Cardiac fibroblast (primary cell): ENCODE measurements around the gene NCOA3.
"Not testable (repeated sequence)": the region's sequence is repeated elsewhere in the genome, so short reads cannot be mapped to it uniquely, and the experiment has no call there.

Source experiments
- DNase-seq, 2 donors: peaks; one replicate each; pipeline versions ENCODE4 v3.0.0 to v3.0.0-alpha.2; 2010; ENCODE audit warnings: low read depth in 2 of 2
- H3K4me3 ChIP-seq, 2 donors: replicated peaks in 1 of 2; 1 replicate in 1 of 2; 2 replicates in 1 of 2; pipeline ENCODE4 v1.5.1; 2011; ENCODE audit warnings: low read depth in 2 of 2, low read length in 2 of 2, mild to moderate bottlenecking in 2 of 2, moderate library complexity in 1 of 2
- TF ChIP-seq, protein P1 (sequence below): IDR thresholded peaks from one replicate; pipeline ENCODE4 v1.5.1; 2011; ENCODE audit warnings: low read depth, mild to moderate bottlenecking, low read length, inconsistent platforms

The NCOA3 gene

DNA sequence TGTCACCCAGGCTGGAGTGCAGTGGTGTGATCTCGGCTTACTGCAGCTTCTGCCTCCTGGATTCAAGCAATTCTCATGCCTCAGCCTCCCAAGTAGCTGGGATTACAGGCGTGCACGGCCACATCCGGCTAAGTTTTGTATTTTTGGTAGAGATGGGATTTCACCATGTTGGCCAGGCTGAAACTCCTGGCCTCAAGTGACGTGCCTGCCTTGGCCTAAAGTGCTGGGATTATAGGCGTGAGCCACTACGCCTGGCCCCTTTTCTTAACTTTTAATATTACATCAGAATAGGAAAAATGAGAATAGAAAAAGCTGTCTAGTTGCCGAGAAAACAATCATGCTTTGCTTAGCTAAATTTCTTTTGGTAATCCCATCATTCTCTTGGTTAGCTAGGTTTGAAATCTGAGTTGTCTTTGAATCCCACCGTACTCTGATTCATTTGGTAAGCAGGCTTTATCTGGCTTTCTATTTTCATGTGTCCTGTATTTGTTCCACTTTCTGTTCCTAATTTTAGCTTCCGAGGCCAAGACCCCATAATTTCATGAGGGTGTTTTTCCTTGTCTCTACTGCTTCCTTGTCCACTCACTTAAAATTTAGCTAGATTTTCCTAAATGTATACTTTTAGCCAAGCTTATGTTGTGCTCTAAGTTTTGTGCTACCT lies 83.5 kb downstream of the NCOA3 start:
- no peak overlapping the region for H3K4me3 ChIP-seq
- no peak for DNase-seq
- TF ChIP-seq, protein P1, sequence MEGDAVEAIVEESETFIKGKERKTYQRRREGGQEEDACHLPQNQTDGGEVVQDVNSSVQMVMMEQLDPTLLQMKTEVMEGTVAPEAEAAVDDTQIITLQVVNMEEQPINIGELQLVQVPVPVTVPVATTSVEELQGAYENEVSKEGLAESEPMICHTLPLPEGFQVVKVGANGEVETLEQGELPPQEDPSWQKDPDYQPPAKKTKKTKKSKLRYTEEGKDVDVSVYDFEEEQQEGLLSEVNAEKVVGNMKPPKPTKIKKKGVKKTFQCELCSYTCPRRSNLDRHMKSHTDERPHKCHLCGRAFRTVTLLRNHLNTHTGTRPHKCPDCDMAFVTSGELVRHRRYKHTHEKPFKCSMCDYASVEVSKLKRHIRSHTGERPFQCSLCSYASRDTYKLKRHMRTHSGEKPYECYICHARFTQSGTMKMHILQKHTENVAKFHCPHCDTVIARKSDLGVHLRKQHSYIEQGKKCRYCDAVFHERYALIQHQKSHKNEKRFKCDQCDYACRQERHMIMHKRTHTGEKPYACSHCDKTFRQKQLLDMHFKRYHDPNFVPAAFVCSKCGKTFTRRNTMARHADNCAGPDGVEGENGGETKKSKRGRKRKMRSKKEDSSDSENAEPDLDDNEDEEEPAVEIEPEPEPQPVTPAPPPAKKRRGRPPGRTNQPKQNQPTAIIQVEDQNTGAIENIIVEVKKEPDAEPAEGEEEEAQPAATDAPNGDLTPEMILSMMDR = no peak

DNA sequence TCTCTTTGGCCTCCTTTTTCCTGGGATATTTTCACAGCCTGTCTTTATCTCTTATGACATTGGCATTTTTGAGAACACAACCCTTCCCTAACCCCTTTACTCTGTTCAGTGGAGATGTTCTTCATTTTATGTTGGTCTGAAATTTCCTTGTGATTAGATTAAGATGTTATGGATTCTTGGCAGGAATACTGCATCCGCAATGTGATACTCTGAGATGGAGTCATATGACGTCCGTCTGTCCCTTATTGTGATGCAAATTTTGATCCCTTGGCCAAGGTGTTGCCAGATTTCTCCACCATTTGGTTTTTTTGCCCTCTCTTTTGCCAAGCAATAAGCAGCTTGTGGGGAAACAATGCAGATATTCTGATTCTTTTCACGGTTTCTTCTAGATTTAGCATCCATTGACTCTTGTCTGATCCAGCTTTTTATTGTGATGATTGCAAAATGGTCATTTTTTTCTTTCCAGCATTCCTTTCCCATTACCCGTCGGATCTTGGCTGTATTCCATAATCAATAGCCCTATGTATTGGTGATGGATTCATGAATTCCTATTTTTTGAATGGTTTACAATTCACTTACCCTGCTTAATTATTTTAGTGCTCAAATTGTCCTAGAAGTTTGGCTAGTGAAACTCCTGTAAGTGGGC lies 85.1 kb downstream of the NCOA3 start:
- DNase-seq = peak in 1 of 2 donors; percentile 86
- TF ChIP-seq, protein P1 = no peak
- no peak overlapping the region for H3K4me3 ChIP-seq

DNA sequence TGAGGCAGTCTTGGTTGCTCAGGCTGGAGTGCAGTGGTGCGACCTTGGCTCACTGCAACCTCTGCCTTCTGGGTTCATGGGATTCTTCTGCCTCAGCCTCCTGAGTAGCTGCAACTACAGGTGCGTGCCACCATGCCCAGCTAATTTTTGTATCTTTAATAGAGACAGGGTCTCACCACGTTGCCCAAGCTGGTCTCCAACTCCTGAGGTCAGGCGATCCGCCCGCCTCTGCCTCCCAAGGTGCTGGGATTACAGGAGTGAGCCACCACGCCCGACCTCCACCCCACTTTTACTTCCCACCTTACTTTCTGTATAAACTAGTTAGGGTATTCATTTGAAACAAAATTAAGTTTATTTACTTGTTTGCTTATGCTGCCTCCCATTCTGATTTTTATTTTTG lies 86.5 kb downstream of the NCOA3 start:
- H3K4me3 ChIP-seq = no peak overlapping the region

DNA sequence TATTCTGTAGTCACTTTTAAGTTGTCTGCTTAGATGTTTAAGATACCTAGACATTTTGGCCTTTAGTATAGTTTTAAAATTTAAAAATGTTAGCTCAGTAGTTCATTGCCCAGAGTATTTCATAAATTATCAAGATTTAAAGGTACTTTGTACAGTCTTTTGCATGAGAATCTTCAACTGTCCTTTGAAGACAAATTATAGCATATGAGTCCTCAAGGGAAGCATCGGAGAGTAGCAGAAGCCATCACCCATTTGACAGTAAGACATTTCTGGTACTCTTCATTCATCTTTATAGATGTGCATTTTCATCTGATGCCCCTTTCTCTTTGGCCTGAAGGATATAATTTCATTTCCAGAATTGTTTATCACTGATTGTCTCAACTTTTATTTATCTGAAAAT lies 89.5 kb downstream of the NCOA3 start:
- TF ChIP-seq, protein P1 = no peak

More for the DNA sequence above, 86.5 kb downstream of the NCOA3 start:
- DNase-seq = no peak
- TF ChIP-seq, protein P1 = no peak

DNA sequence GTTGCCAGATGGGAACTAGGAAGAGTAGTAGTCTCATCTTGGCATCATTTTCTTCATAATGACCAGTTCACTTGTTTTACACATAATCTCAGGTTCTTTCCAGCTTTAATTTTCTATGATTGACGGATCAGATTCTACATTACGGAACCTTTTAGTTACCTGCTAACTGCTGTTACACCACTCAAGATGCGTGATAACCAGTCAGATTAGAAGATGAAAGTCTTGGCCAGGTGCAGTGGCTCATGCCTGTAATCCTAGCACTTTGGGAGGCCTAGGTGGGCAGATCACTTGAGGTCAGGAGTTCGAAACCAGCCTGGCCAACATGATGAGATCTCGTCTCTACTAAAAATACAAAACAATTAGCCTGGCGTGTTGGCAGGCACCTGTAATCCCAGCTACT lies 92.5 kb downstream of the NCOA3 start:
- DNase-seq = no peak
- TF ChIP-seq, protein P1 = no peak
- no peak overlapping the region for H3K4me3 ChIP-seq

More for the DNA sequence above, 89.5 kb downstream of the NCOA3 start:
- DNase-seq = no peak
- no peak overlapping the region for H3K4me3 ChIP-seq

DNA sequence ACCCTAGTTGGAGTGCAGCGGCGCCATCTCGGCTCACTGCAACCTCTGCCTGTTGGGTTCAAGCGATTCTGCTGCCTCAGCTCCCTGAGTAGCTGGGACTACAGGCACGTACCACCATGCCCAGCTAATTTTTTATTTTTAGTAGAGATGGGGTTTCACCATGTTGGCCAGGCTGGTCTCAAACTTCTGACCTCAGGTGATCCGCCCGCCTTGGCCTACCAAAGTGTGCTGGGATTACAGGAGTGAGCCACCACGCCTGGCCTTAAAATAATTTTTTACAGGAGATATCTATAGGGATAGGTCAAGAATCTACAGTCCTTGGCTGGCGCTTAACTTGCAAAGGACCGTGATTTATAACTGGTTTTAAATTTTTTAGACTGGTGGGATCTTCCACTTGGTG lies 93.5 kb downstream of the NCOA3 start:
- not testable (repeated sequence) for DNase-seq, H3K4me3 ChIP-seq

DNA sequence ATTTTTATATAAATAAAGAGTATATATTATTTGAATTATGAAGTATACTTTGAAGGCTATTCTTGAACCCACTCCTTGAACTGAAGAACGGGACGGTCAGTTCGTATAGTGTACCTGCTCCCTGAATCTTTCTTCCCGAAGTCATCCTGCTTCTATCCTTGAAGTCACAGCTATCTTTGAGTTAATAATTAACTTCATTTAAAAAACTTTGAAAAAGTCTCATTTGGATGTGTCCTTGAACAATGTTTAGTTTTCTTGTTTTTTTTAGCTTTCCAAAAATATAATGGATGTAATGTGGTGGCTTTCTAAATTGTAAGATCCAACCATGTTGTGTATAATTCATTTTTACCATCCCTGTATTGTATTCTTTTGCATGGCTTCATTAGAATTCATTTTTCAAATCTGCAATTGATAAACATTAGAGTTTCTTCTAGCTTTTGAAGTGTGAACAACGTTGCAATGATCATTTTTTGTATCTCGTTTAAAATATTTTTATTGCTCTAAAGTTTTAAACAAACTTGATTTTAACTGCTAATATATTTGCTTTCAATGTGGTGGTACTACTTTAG lies 94.4 kb downstream of the NCOA3 start:
- no peak overlapping the region for H3K4me3 ChIP-seq
- no peak for DNase-seq
- TF ChIP-seq, protein P1 = no peak
